SK-N-MC (cell line): Measurements from ENCODE around the gene KAZN.

Source experiments
- DNase-seq: peaks from one replicate; pipeline ENCODE4 v3.0.0-alpha.2; 2011; ENCODE audit warnings: low read depth, low spot score
- H3K27ac ChIP-seq: fragments of 200-600 bp; sonication (generic); 2 replicates; pipeline ENCODE4 v1.5.1; 2016; ENCODE audit warnings: mixed run types
- H3K36me3 ChIP-seq: fragments of 200-600 bp; sonication (generic); 2 replicates; pipeline ENCODE4 v1.6.1; 2017; ENCODE audit warnings: antibody characterized with exemption, low read length, mixed read lengths; ENCODE audit not compliant: insufficient read depth
- H3K4me3 ChIP-seq: fragments of 200-600 bp; sonication (generic); 2 replicates; pipeline ENCODE4 v1.5.1; 2016
- H3K9ac ChIP-seq: fragments of 200-600 bp; sonication (generic); 2 replicates; pipeline ENCODE4 v1.8.0; 2017; ENCODE audit warnings: mixed run types, mixed read lengths; ENCODE audit not compliant: insufficient read length
- H3K9me3 ChIP-seq: fragments of 200-600 bp; sonication (generic); 2 replicates; pipeline ENCODE4 v1.6.1; 2017; ENCODE audit warnings: low read depth, mild to moderate bottlenecking, antibody characterized with exemption, low read length, moderate library complexity, mixed read lengths
- EZH2 ChIP-seq: fragments of 200-600 bp; sonication (generic); IDR thresholded peaks from one replicate; pipeline ENCODE4 v1.6.1; 2017; ENCODE audit warnings: antibody characterized with exemption
- FOXP2 ChIP-seq: optimal IDR thresholded peaks from 2 replicates; pipeline ENCODE3; 2011; ENCODE audit warnings: mild to moderate bottlenecking, moderate library complexity; ENCODE audit not compliant: insufficient read depth; ENCODE audit errors: extremely low read length, control extremely low read depth
- POLR2AphosphoS5 ChIP-seq: IDR thresholded peaks from 2 replicates; pipeline ENCODE4 v1.6.1; 2012; ENCODE audit warnings: mild to moderate bottlenecking, low read depth, low read length, borderline replicate concordance

Gene KAZN

GRCh38 chr1:14845851-14846250, 247.4 kb downstream of the KAZN start:
- DNase-seq = no peak
- no peak overlapping the region for H3K27ac ChIP-seq
- no peak overlapping the region for H3K4me3 ChIP-seq
- H3K9me3 ChIP-seq = no peaks in the 10 kb centered on the region
- no peaks in the 10 kb centered on the region for H3K36me3 ChIP-seq
- H3K9ac ChIP-seq = no peak overlapping the region
- no peak for TF ChIP-seq FOXP2

GRCh38 chr1:14846688-14847087, 248.2 kb downstream of the KAZN start:
- TF ChIP-seq POLR2AphosphoS5 (no peak), EZH2 (no peak), FOXP2 (no peak)

GRCh38 chr1:14848203-14848602, 249.7 kb downstream of the KAZN start:
- no peaks in the 10 kb centered on the region for H3K9me3 ChIP-seq
- no peak overlapping the region for H3K4me3 ChIP-seq
- H3K27ac ChIP-seq = no peak overlapping the region
- TF ChIP-seq POLR2AphosphoS5 = no peak
- TF ChIP-seq EZH2 = no peak
- no peak for TF ChIP-seq FOXP2
- no peak overlapping the region for H3K9ac ChIP-seq
- no peaks in the 10 kb centered on the region for H3K36me3 ChIP-seq
- DNase-seq = no peak

More at GRCh38 chr1:14846688-14847087, 248.2 kb downstream of the KAZN start:
- H3K27ac ChIP-seq = no peak overlapping the region
- H3K9me3 ChIP-seq = no peaks in the 10 kb centered on the region
- no peak for DNase-seq
- no peak overlapping the region for H3K4me3 ChIP-seq
- H3K36me3 ChIP-seq = no peaks in the 10 kb centered on the region
- no peak overlapping the region for H3K9ac ChIP-seq

GRCh38 chr1:14848625-14849024, 250.1 kb downstream of the KAZN start:
- Histone ChIP-seq H3K9me3 (no peaks in the 10 kb centered on the region), H3K4me3 (no peak overlapping the region), H3K9ac (no peak overlapping the region), H3K27ac (no peak overlapping the region), H3K36me3 (no peaks in the 10 kb centered on the region)
- DNase-seq = no peak
- TF ChIP-seq FOXP2 (no peak), POLR2AphosphoS5 (no peak), EZH2 (no peak)

- DNase-seq = no peak
- Histone ChIP-seq H3K27ac (no peak overlapping the region), H3K4me3 (no peak overlapping the region), H3K36me3 (no peaks in the 10 kb centered on the region), H3K9ac (no peak overlapping the region), H3K9me3 (no peaks in the 10 kb centered on the region)
- TF ChIP-seq EZH2 (no peak), POLR2AphosphoS5 (no peak), FOXP2 (no peak)
Observed at GRCh38 chr1:14849038-14849437, 250.6 kb downstream of the KAZN start.

- no peaks in the 10 kb centered on the region for H3K9me3 ChIP-seq
- DNase-seq = no peak
- H3K4me3 ChIP-seq = no peak overlapping the region
- TF ChIP-seq POLR2AphosphoS5 (no peak), EZH2 (no peak), FOXP2 (no peak)
- no peak overlapping the region for H3K27ac ChIP-seq
- no peaks in the 10 kb centered on the region for H3K36me3 ChIP-seq
- no peak overlapping the region for H3K9ac ChIP-seq
Observed at GRCh38 chr1:14850563-14850962, 252.1 kb downstream of the KAZN start.

GRCh38 chr1:14851760-14852159, 253.3 kb downstream of the KAZN start:
- H3K9ac ChIP-seq = no peak overlapping the region
- DNase-seq = no peak
- no peaks in the 10 kb centered on the region for H3K36me3 ChIP-seq
- H3K9me3 ChIP-seq = no peaks in the 10 kb centered on the region
- TF ChIP-seq EZH2 (no peak), FOXP2 (no peak), POLR2AphosphoS5 (no peak)
- no peak overlapping the region for H3K4me3 ChIP-seq
- H3K27ac ChIP-seq = no peak overlapping the region

GRCh38 chr1:14852291-14852690, 253.8 kb downstream of the KAZN start:
- no peak for TF ChIP-seq FOXP2
- Histone ChIP-seq H3K4me3 (no peak overlapping the region), H3K9ac (no peak overlapping the region), H3K36me3 (no peaks in the 10 kb centered on the region), H3K9me3 (no peaks in the 10 kb centered on the region), H3K27ac (no peak overlapping the region)
- no peak for DNase-seq

- no peaks in the 10 kb centered on the region for H3K9me3 ChIP-seq
- no peaks in the 10 kb centered on the region for H3K36me3 ChIP-seq
- no peak for DNase-seq
- no peak overlapping the region for H3K4me3 ChIP-seq
- no peak overlapping the region for H3K9ac ChIP-seq
- H3K27ac ChIP-seq = no peak overlapping the region
- no peak for TF ChIP-seq POLR2AphosphoS5
Observed at GRCh38 chr1:14853518-14853917, 255.0 kb downstream of the KAZN start.

- Histone ChIP-seq H3K36me3 (no peaks in the 10 kb centered on the region), H3K27ac (no peak overlapping the region), H3K9ac (no peak overlapping the region), H3K9me3 (no peaks in the 10 kb centered on the region), H3K4me3 (no peak overlapping the region)
- TF ChIP-seq EZH2 (no peak), FOXP2 (no peak), POLR2AphosphoS5 (no peak)
- no peak for DNase-seq
Observed at GRCh38 chr1:14855268-14855667, 256.8 kb downstream of the KAZN start.
